Stimulated activated CD4-positive, alpha-beta T cell treated with anti-CD3 and anti-CD28 coated beads, Interleukin-12 subunit alpha, Interleukin-12 subunit beta, amount 100 ng/mL, for 4 hours (primary cell): ENCODE data around the gene COQ8B.
"Not testable (repeated sequence)": the region's sequence is repeated elsewhere in the genome, so short reads cannot be mapped to it uniquely, and the experiment has no call there.

Experiments used
- DNase-seq: peaks from one replicate; pipeline ENCODE4 v3.0.0-alpha.2; 2020

Gene COQ8B

DNA sequence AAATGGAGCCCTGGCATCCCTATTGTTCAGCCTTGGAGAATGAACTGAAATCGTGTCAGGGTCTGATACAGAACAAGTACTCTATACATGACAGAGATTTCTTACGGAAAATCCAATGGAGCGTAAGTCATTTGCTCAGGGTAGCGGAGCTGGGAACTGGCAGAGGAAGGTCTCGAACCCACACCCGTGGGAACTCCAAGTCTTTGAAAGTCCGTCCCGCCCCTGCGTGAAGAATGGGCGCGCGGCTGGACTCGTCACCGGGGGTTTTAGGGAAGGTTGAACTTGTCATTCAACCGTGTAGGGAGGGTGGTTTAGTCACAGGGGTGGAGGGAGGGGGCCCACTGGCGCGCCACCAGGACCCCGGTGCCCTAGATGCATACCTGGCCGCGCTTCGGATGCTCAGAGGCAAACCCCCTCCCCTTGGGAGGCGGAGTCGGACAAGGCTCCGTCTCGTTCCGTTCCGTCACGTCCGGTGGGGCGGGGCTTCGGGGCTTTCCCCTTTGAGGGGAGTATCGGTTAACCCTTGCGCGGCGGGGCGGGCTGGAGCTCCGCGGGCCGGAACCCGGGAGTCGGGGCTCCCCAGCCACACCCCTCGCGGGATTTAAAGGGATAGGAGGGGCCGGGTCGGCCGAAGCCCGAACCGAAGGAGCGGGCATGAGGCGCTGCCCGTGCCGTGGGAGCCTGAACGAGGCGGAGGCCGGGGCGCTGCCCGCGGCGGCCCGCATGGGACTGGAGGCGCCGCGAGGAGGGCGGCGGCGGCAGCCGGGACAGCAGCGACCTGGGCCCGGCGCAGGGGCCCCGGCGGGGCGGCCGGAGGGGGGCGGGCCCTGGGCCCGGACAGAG is at the start of gene COQ8B, which contains the start of gene ITPKC:
Gene COQ8B, minus strand, starts transcription at position 405 of the 843 bp plus-strand sequence. CDS start 2,254 bp downstream, outside the sequence.
Gene ITPKC, plus strand, starts transcription at position 631 of the 843 bp plus-strand sequence. Its CDS starts 24 bp downstream, at position 655.
- DNase-seq, result peak; percentile 100

GRCh38 chr19:40766385-40766784 is 49.7 kb upstream of the COQ8B start:
- not testable (repeated sequence) for DNase-seq

- no peak for DNase-seq
These were observed 47.3 kb upstream of the COQ8B start for GRCh38 chr19:40763963-40764362.

GRCh38 chr19:40763526-40763925 is 46.8 kb upstream of the COQ8B start:
- DNase-seq, result no peak

- DNase-seq, result no peak
These were observed 46.2 kb upstream of the COQ8B start for GRCh38 chr19:40762754-40763470.

- DNase-seq, result no peak
These were observed 42.7 kb upstream of the COQ8B start for GRCh38 chr19:40759352-40759751.

GRCh38 chr19:40758491-40758890 is 41.8 kb upstream of the COQ8B start:
- no peak for DNase-seq

- peak; percentile 15 for DNase-seq
These were observed 39.9 kb upstream of the COQ8B start for GRCh38 chr19:40756502-40757110.

GRCh38 chr19:40755791-40756190 is 39.1 kb upstream of the COQ8B start:
- no peak for DNase-seq

DNA sequence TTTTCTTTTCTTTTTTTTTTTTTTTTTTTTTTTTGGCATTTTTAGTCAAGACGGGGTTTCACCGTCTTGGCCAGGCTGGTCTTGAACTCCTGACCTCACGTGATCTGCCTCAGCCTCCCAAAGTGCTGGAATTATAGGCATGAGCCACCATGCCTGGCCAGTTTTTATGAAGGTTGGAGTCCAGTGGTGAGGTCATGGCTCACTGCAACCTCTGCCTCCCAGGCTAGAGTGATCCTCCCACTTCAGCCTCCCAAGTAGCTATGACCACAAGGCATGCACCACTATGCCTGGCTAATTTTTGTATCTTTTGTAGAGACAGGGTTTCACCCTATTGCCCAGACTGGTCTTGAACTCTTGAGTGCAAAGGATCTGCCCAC is 38.5 kb upstream of the COQ8B start:
- DNase-seq, result no peak

DNA sequence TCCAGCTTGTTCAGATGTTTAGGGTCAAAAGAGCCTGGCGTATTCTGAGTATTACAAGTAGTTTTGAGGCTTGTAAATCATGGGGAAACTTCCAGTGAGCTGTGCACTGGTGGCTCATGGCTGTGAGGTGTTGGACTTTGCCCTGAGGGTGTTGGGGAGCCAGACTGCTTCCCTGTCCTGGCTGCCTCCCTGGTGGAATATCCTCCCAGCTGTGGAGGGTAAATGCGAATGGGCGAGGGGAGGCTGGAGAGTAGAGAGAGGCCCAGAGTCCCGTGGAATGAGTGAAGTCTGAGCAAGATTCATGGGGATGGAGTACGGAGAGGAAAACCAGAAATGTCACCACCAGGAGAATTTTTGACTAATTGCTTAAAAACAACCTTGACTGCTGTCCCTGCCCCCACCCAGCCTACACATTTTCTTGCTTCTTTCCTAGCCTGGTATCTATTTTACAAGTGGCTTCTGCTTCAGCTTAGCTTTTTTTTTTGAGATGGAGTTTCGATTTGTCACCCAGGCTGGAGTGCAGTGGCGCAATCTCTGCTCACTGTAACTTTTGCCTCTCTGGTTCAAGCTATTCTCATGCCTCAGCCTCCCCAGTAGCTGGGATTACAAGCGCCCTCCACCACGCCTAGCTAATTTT is 38.0 kb upstream of the COQ8B start:
- peak; percentile 58 for DNase-seq

DNA sequence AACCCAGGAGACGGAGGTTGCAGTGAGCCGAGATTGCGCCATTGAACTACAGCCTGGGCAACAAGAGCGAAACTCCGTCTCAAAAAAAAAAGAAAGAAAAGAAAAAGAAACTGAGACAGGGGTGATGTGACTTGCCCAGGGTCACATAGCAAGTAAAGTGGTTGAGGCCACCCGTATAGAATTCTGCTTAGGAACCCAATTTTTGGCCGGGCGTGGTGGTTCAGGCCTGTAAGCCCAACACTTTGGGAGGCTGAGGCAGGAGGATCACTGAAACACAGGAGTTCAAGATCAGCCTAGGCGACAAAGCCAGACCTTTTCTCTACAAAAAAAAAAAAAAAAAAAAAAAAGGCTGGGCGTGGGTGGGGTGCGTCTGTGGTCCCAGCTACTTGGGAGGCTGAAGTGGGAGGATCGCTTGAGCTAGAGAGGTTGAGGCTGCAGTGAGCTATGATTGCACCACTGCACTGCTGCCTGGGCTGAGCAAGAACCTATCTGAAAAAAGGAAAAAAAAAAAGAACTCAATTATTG is 35.6 kb upstream of the COQ8B start:
- no peak for DNase-seq

- peak; percentile 90 for DNase-seq
These were observed 34.3 kb upstream of the COQ8B start, which contains the start of gene SNRPA for GRCh38 chr19:40750874-40751537. Gene SNRPA, plus strand, starts transcription at chr19:40751203. Its CDS starts 206 bp downstream, at chr19:40751409.

- DNase-seq, result peak; percentile 98
These were observed 33.6 kb upstream of the COQ8B start, which contains the start of gene ACTMAP for GRCh38 chr19:40750058-40750873. Gene ACTMAP, minus strand, starts transcription at chr19:40750477. Its CDS starts 674 bp downstream, at chr19:40749803.

DNA sequence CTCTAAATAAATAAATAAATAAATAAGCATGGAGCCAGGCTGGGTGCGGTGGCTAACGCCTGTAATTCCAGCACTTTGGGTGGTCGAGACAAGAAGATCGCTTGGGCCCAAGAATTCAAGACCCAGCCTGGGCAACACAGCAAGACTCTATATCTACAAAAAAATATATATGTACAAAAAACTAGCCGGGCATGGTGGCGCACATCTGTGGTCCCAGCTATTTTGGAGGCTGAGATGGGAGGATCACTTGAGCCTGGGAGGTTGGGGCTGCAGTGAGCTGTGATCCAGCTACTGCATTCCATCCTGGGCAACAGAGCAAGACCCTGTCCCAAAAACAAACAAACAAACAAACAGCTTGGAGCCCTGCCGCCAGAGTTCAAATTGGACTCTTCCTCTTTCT is 30.9 kb upstream of the COQ8B start:
- DNase-seq, result no peak

- no peak for DNase-seq
These were observed 28.7 kb upstream of the COQ8B start for GRCh38 chr19:40745402-40745780.

GRCh38 chr19:40744554-40745401 is 28.1 kb upstream of the COQ8B start:
- DNase-seq, result no peak

GRCh38 chr19:40743926-40744325 is 27.2 kb upstream of the COQ8B start:
- DNase-seq, result no peak

- DNase-seq, result no peak
These were observed 26.2 kb upstream of the COQ8B start for GRCh38 chr19:40742886-40743285.

GRCh38 chr19:40742477-40742876 is 25.8 kb upstream of the COQ8B start:
- DNase-seq, result no peak
